HEK293T (cell line): ENCODE results near the gene ZNF830.
A peak's percentile ranks its signal among the peaks of the same experiment; 100 is the strongest.

Experiments
- CTCF ChIA-PET: fragments of 350-600 bp; formaldehyde crosslinking; extraction: SDS; loops from one replicate; lab custom pipeline; 2021; ENCODE audit warnings: antibody characterized with exemption, inconsistent platforms; lab: Yijun Ruan, JAX
- POLR2A ChIA-PET: fragments of 350-600 bp; formaldehyde crosslinking; extraction: SDS; loops from one replicate; lab custom pipeline; 2020; ENCODE audit warnings: antibody characterized with exemption, inconsistent platforms; lab: Yijun Ruan, JAX
- DNase-seq: peaks from one replicate; pipeline ENCODE4 v3.0.0; 2012; ENCODE audit warnings: mixed read lengths; ENCODE audit errors: extremely low spot score
- ARNT ChIP-seq: fragments of 450-650 bp; IDR thresholded peaks from 2 replicates; pipeline ENCODE4 v1.6.1; 2017; ENCODE audit warnings: mild to moderate bottlenecking
- BHLHE40 ChIP-seq: fragments of 450-650 bp; IDR thresholded peaks from 2 replicates; pipeline ENCODE4 v1.6.1; 2016; ENCODE audit warnings: mild to moderate bottlenecking, moderate library complexity, borderline replicate concordance
- CTBP1 ChIP-seq: fragments of 450-650 bp; IDR thresholded peaks from 2 replicates; pipeline ENCODE4 v1.6.1; 2016; ENCODE audit warnings: borderline replicate concordance
- ELF4 ChIP-seq: fragments of 450-650 bp; IDR thresholded peaks from 2 replicates; pipeline ENCODE4 v1.6.1; 2017; ENCODE audit warnings: antibody characterized with exemption
- FOXA1 ChIP-seq: fragments of 450-650 bp; IDR thresholded peaks from 2 replicates; pipeline ENCODE4 v1.6.1; 2016; ENCODE audit warnings: mild to moderate bottlenecking
- FOXK2 ChIP-seq: fragments of 450-650 bp; IDR thresholded peaks from 2 replicates; pipeline ENCODE4 v1.6.1; 2016; ENCODE audit warnings: mild to moderate bottlenecking
- FOXM1 ChIP-seq: fragments of 450-650 bp; IDR thresholded peaks from 2 replicates; pipeline ENCODE4 v1.6.1; 2017; ENCODE audit warnings: mild to moderate bottlenecking, borderline replicate concordance
- HDGF ChIP-seq: fragments of 450-650 bp; IDR thresholded peaks from 2 replicates; pipeline ENCODE4 v1.6.1; 2017; ENCODE audit warnings: antibody characterized with exemption, borderline replicate concordance
- L3MBTL2 ChIP-seq: fragments of 450-650 bp; conservative IDR thresholded peaks from 2 replicates; pipeline ENCODE4 v1.6.1; 2016; ENCODE audit warnings: mild to moderate bottlenecking
- LEF1 ChIP-seq: fragments of 450-650 bp; IDR thresholded peaks from 2 replicates; pipeline ENCODE4 v1.6.1; 2017; ENCODE audit warnings: mild to moderate bottlenecking, borderline replicate concordance
- NFRKB ChIP-seq: fragments of 450-650 bp; IDR thresholded peaks from 2 replicates; pipeline ENCODE4 v1.6.1; 2016; ENCODE audit warnings: mild to moderate bottlenecking, moderate library complexity
- SP1 ChIP-seq: fragments of 450-650 bp; IDR thresholded peaks from 2 replicates; pipeline ENCODE4 v1.6.1; 2017
- SUZ12 ChIP-seq: fragments of 450-650 bp; IDR thresholded peaks from 2 replicates; pipeline ENCODE4 v1.6.1; 2016; ENCODE audit warnings: mild to moderate bottlenecking
- TARDBP ChIP-seq: fragments of 450-650 bp; IDR thresholded peaks from 2 replicates; pipeline ENCODE4 v1.6.1; 2016
- ZNF384 ChIP-seq: fragments of 450-650 bp; IDR thresholded peaks from 2 replicates; pipeline ENCODE4 v1.6.1; 2016
- TF ChIP-seq, protein P1 (sequence below): fragments of 450-650 bp; IDR thresholded peaks from 2 replicates; pipeline ENCODE4 v1.6.1; 2016

The ZNF830 gene, protein sequence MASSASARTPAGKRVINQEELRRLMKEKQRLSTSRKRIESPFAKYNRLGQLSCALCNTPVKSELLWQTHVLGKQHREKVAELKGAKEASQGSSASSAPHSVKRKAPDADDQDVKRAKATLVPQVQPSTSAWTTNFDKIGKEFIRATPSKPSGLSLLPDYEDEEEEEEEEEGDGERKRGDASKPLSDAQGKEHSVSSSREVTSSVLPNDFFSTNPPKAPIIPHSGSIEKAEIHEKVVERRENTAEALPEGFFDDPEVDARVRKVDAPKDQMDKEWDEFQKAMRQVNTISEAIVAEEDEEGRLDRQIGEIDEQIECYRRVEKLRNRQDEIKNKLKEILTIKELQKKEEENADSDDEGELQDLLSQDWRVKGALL

DNA sequence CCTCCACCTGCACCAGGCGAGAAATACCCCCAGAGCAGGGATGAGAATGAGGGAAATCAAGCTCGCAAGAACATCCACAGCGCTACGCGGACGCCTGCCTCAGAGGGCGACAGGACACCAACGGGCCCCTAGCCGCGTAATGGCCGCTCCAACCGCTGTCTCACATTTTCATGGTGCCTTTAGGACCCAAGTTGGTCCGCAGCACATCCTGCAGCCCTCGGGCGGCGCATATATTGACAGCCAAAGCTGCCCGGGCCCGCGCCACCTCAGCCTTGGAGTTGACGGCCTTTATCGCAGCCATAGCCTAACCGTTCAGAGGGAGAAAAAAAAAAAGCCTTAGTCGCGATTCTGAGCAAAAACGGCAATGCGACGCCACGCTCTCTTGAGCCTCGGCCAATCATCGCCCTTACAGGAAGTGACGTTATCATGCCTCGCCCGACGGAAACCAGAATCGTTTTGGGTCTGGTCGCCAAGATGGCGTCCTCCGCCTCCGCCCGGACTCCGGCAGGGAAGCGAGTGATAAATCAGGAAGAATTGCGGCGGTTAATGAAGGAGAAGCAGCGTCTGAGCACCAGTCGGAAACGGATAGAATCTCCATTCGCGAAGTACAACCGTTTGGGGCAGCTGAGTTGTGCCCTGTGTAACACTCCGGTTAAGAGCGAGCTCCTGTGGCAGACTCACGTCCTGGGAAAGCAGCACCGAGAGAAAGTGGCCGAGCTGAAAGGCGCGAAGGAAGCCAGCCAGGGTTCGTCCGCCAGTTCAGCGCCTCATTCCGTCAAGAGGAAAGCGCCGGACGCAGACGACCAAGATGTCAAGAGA lies at the start of gene ZNF830, which contains the start of gene CCT6B:
Gene ZNF830 (plus strand): TSS at position 448 of the 819 bp plus-strand sequence. CDS start 27 bp downstream, at position 475.
Gene CCT6B (minus strand): TSS at position 368 of the 819 bp plus-strand sequence. CDS start 67 bp downstream, at position 301.
- ChIA-PET CTCF (no interaction called here), POLR2A (interaction anchor here (0.5 to 1.7 kb wide), 7 partner anchors 11 to 26 kb away, joined by 3 to 16 read pairs (median 5); no protein-coding TSS in a partner anchor)
- DNase-seq = peak; percentile 88
- peak; percentile 49 for TF ChIP-seq ELF4
- TF ChIP-seq ZNF384 = peak; percentile 94
- peak; percentile 79 for TF ChIP-seq L3MBTL2
- TF ChIP-seq NFRKB = 0 out of 2 replicates have a peak, but pooled peaks have one; percentile 39
- TF ChIP-seq CTBP1 = no peak

GRCh38 chr17:34913001-34913400 lies 48.3 kb upstream of the ZNF830 start:
- TF ChIP-seq ZNF384 = no peak
- no peak for TF ChIP-seq NFRKB
- TF ChIP-seq, protein P1, sequence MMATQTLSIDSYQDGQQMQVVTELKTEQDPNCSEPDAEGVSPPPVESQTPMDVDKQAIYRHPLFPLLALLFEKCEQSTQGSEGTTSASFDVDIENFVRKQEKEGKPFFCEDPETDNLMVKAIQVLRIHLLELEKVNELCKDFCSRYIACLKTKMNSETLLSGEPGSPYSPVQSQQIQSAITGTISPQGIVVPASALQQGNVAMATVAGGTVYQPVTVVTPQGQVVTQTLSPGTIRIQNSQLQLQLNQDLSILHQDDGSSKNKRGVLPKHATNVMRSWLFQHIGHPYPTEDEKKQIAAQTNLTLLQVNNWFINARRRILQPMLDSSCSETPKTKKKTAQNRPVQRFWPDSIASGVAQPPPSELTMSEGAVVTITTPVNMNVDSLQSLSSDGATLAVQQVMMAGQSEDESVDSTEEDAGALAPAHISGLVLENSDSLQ = no peak
- TF ChIP-seq SP1 = no peak
- TF ChIP-seq TARDBP = no peak
- no peak for TF ChIP-seq CTBP1
- no peak for TF ChIP-seq FOXK2
- TF ChIP-seq SUZ12 = no peak
- no peak for TF ChIP-seq BHLHE40
- TF ChIP-seq ARNT = no peak
- no peak for TF ChIP-seq LEF1
- ChIA-PET POLR2A (no interaction called here), CTCF (no interaction called here)
- DNase-seq = no peak

DNA sequence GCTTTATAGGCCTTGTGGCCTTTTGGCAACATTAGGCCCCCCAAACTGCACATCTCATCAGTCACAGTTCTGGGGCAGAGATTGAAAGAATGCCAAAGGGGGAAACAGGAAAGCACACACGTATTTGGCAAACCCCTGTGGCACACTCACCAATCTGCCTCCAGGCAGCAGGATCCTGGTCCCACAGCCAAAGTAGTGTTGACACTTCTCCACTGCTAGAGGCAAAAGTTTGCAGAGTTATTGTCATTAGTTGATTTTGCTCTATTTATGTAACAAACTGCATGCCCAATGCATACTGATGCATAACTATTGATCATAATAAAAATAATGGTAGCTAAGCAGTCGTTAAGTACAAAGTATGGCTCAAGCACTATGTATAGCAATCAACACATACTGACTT lies 45.2 kb upstream of the ZNF830 start:
- TF ChIP-seq, protein P1 = no peak
- TF ChIP-seq L3MBTL2 (no peak), FOXK2 (no peak), SP1 (no peak), ARNT (no peak), BHLHE40 (no peak), FOXM1 (no peak), ZNF384 (no peak), LEF1 (no peak), SUZ12 (no peak), TARDBP (no peak), FOXA1 (no peak), NFRKB (no peak), CTBP1 (no peak)
- CTCF ChIA-PET = no interaction called here
- POLR2A ChIA-PET = no interaction called here
- no peak for DNase-seq

GRCh38 chr17:34917381-34917780 lies 44.0 kb upstream of the ZNF830 start:
- ChIA-PET CTCF (no interaction called here), POLR2A (no interaction called here)
- TF ChIP-seq ELF4 (no peak), L3MBTL2 (no peak), HDGF (no peak), NFRKB (no peak), ARNT (no peak), LEF1 (no peak), BHLHE40 (no peak), FOXA1 (no peak), TARDBP (no peak), CTBP1 (no peak), FOXK2 (no peak), FOXM1 (no peak), ZNF384 (no peak), SUZ12 (no peak)
- TF ChIP-seq, protein P1 = no peak
- no peak for DNase-seq

- TF ChIP-seq SUZ12 = no peak
- TF ChIP-seq HDGF = no peak
- TF ChIP-seq L3MBTL2 = no peak
- TF ChIP-seq NFRKB = no peak
- no peak for TF ChIP-seq ZNF384
- TF ChIP-seq SP1 = no peak
- no peak for TF ChIP-seq ARNT
- TF ChIP-seq FOXA1 = no peak
- TF ChIP-seq FOXK2 = no peak
- no peak for DNase-seq
- ChIA-PET POLR2A (no interaction called here), CTCF (no interaction called here)
These were observed 40.7 kb upstream of the ZNF830 start for GRCh38 chr17:34920676-34921075.
